ENCODE measurements around the gene CTCFL.

CTCFL gene

DNA sequence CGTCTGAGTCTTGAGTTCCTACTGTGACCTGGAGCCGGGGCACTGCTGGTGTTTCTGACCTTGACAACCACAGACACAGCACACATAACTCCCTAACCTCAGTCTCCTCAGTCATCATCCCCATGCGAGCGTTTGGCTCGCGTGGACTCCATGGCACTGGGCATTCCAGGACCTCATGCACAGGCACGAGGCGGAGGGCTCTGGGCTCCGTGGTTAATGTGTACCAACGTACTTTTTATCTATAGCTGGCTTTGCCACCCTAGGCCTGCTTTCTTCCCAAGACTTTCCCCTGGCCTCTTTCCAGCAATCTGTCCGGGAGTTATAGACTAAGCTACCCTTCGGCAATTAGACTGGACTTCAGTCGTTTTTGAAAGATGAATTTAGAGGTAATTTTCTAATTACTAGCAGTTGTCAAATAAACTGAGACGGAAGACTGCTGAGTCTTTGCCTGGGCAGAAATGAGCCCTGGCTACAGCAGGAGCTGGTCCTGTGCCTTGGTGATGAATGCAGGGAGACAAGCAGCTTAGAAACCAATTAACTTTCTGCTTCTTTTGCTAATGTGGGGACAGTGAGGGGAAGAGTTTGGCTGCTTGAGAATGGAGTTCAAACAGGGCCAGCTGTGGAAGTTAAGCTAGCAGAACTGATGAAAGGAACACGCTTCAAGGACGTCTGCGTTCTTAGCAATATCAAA is 16.1 kb upstream of the CTCFL start:
- Histone ChIP-seq H3K79me1 (ENCODE audit: low read depth, low read length) (no peaks in the 10 kb centered on the region), H2BK12ac (ENCODE audit: low read length) (no peak overlapping the region), H3K4me1 (ENCODE audit: control insufficient read depth in 2 of 2, insufficient read depth in 1 of 2, low read depth in 1 of 2, low read length in 2 of 2) (no peaks in the 10 kb centered on the region), H2BK120ac (ENCODE audit: low read depth, low read length) (no peak overlapping the region), H2AFZ (ENCODE audit: low read length) (no peak overlapping the region), H2BK5ac (ENCODE audit: low read length) (no peak overlapping the region), H3K27ac (replicated peaks; ENCODE audit: low read length) (no peak overlapping the region), H3K14ac (ENCODE audit: low read length) (no peak overlapping the region), H3K18ac (ENCODE audit: low read length) (peak overlapping the region; percentile 67), H3K36me3 (replicated peaks in 1 of 2; ENCODE audit: control insufficient read depth in 2 of 2, insufficient read depth in 2 of 2, low read length in 2 of 2) (no peaks in the 10 kb centered on the region), H3K23ac (ENCODE audit: low read depth, low read length, poor library complexity) (no peak overlapping the region), H3K9ac (ENCODE audit: low read depth, low read length, poor library complexity) (no peak overlapping the region), H3K4me3 (ENCODE audit: low read length in 2 of 2) (no peak overlapping the region), H3K9me3 (replicated peaks in 1 of 2; ENCODE audit: control insufficient read depth in 2 of 2, insufficient read depth in 1 of 2, low read depth in 1 of 2, low read length in 2 of 2) (peaks cover 0 to 10% of the 10 kb centered on the region in 2 donors), H4K91ac (ENCODE audit: low read depth, low read length, poor library complexity) (no peak overlapping the region), H3K27me3 (ENCODE audit: control insufficient read depth in 3 of 3, insufficient read depth in 3 of 3, low read depth in 1 of 3, low read length in 3 of 3) (peaks cover 0 to 31% (median 3%) of the 10 kb centered on the region in 3 experiments), H3K4ac (ENCODE audit: low read length) (no peak overlapping the region), H3K4me2 (ENCODE audit: insufficient read depth, low read length, poor library complexity, severe bottlenecking) (no peak overlapping the region), H2AK5ac (ENCODE audit: low read depth, low read length) (no peak overlapping the region), H2BK15ac (ENCODE audit: low read length) (no peak overlapping the region), H4K8ac (ENCODE audit: low read depth, low read length) (no peak overlapping the region)
- no peak for DNase-seq (ENCODE audit: low spot score)
- no CpG with 5 or more reads among the region's 17 CpGs for WGBS, 2 donors (ENCODE audit: extremely low coverage in 2 of 2, insufficient read length in 2 of 2, insufficient replicate concordance in 1 of 2)

- no peak overlapping the region for H2AK5ac ChIP-seq (ENCODE audit: low read depth, low read length)
Measured at GRCh38 chr20:57539889-57540288, 14.9 kb upstream of the CTCFL start.

DNA sequence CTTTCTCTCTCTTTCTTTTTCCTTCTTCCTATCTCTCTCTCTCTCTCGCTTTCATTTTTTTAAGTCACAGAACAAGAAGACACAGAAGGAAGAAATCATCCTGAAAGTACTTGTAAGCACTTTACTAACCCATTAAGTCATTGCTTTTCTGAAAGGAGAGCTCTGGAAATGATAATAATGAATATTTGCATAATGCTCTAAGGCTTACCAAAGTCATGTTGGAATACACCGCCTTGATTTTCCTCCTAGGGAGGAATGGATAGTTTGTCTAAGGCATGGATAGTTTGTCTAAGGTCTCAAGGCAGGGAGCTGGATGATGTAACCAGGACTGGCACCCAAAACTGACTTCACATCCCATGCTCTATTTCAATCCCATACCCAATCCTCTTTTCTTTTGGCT is 12.9 kb upstream of the CTCFL start:
- peaks cover 0 to 21% (median 3%) of the 10 kb centered on the region in 3 experiments for H3K27me3 ChIP-seq (ENCODE audit: control insufficient read depth in 3 of 3, insufficient read depth in 3 of 3, low read depth in 1 of 3, low read length in 3 of 3)
- DNase-seq (ENCODE audit: low spot score) = no peak
- no peaks in the 10 kb centered on the region for H3K4me1 ChIP-seq (ENCODE audit: control insufficient read depth in 2 of 2, insufficient read depth in 1 of 2, low read depth in 1 of 2, low read length in 2 of 2)
- no peak overlapping the region for H2BK5ac ChIP-seq (ENCODE audit: low read length)
- H4K8ac ChIP-seq (ENCODE audit: low read depth, low read length) = no peak overlapping the region
- no peaks in the 10 kb centered on the region for H3K79me1 ChIP-seq (ENCODE audit: low read depth, low read length)
- H3K14ac ChIP-seq (ENCODE audit: low read length) = no peak overlapping the region
- no CpG with 5 or more reads among the region's 2 CpGs for WGBS, 2 donors (ENCODE audit: extremely low coverage in 2 of 2, insufficient read length in 2 of 2, insufficient replicate concordance in 1 of 2)
- no peak overlapping the region for H3K4ac ChIP-seq (ENCODE audit: low read length)
- H3K4me3 ChIP-seq (ENCODE audit: low read length in 2 of 2) = no peak overlapping the region
- no peak overlapping the region for H3K18ac ChIP-seq (ENCODE audit: low read length)
- no peak overlapping the region for H2BK12ac ChIP-seq (ENCODE audit: low read length)
- no peak overlapping the region for H4K91ac ChIP-seq (ENCODE audit: low read depth, low read length, poor library complexity)
- no peak overlapping the region for H3K27ac ChIP-seq (replicated peaks; ENCODE audit: low read length)
- no peak overlapping the region for H2BK15ac ChIP-seq (ENCODE audit: low read length)
- H3K23ac ChIP-seq (ENCODE audit: low read depth, low read length, poor library complexity) = no peak overlapping the region
- H3K9ac ChIP-seq (ENCODE audit: low read depth, low read length, poor library complexity) = no peak overlapping the region
- H3K4me2 ChIP-seq (ENCODE audit: insufficient read depth, low read length, poor library complexity, severe bottlenecking) = no peak overlapping the region
- H3K36me3 ChIP-seq (replicated peaks in 1 of 2; ENCODE audit: control insufficient read depth in 2 of 2, insufficient read depth in 2 of 2, low read length in 2 of 2) = no peaks in the 10 kb centered on the region
- H3K9me3 ChIP-seq (replicated peaks in 1 of 2; ENCODE audit: control insufficient read depth in 2 of 2, insufficient read depth in 1 of 2, low read depth in 1 of 2, low read length in 2 of 2) = peaks cover 0 to 19% of the 10 kb centered on the region in 2 donors
- no peak overlapping the region for H2BK120ac ChIP-seq (ENCODE audit: low read depth, low read length)
- H2AFZ ChIP-seq (ENCODE audit: low read length) = no peak overlapping the region
- no peak overlapping the region for H2AK5ac ChIP-seq (ENCODE audit: low read depth, low read length)

More at GRCh38 chr20:57539889-57540288, 14.9 kb upstream of the CTCFL start:
- no peak overlapping the region for H4K8ac ChIP-seq (ENCODE audit: low read depth, low read length)
- H3K23ac ChIP-seq (ENCODE audit: low read depth, low read length, poor library complexity) = no peak overlapping the region
- no peak overlapping the region for H2BK12ac ChIP-seq (ENCODE audit: low read length)
- no peak overlapping the region for H2BK120ac ChIP-seq (ENCODE audit: low read depth, low read length)
- H2BK5ac ChIP-seq (ENCODE audit: low read length) = no peak overlapping the region
- H2AFZ ChIP-seq (ENCODE audit: low read length) = no peak overlapping the region
- no peak overlapping the region for H3K4me2 ChIP-seq (ENCODE audit: insufficient read depth, low read length, poor library complexity, severe bottlenecking)
- H3K4me3 ChIP-seq (ENCODE audit: low read length in 2 of 2) = no peak overlapping the region
- H3K4me1 ChIP-seq (ENCODE audit: control insufficient read depth in 2 of 2, insufficient read depth in 1 of 2, low read depth in 1 of 2, low read length in 2 of 2) = no peaks in the 10 kb centered on the region
- H3K4ac ChIP-seq (ENCODE audit: low read length) = no peak overlapping the region
- no peak for DNase-seq (ENCODE audit: low spot score)
- no peaks in the 10 kb centered on the region for H3K36me3 ChIP-seq (replicated peaks in 1 of 2; ENCODE audit: control insufficient read depth in 2 of 2, insufficient read depth in 2 of 2, low read length in 2 of 2)
- WGBS, 2 donors (ENCODE audit: extremely low coverage in 2 of 2, insufficient read length in 2 of 2, insufficient replicate concordance in 1 of 2) = no CpG with 5 or more reads among the region's 12 CpGs
- no peak overlapping the region for H3K27ac ChIP-seq (replicated peaks; ENCODE audit: low read length)
- no peak overlapping the region for H4K91ac ChIP-seq (ENCODE audit: low read depth, low read length, poor library complexity)
- no peak overlapping the region for H3K14ac ChIP-seq (ENCODE audit: low read length)
- no peak overlapping the region for H3K18ac ChIP-seq (ENCODE audit: low read length)
- no peak overlapping the region for H3K9ac ChIP-seq (ENCODE audit: low read depth, low read length, poor library complexity)
- H3K79me1 ChIP-seq (ENCODE audit: low read depth, low read length) = no peaks in the 10 kb centered on the region
- H2BK15ac ChIP-seq (ENCODE audit: low read length) = no peak overlapping the region
- peaks cover 0 to 15% of the 10 kb centered on the region in 2 donors for H3K9me3 ChIP-seq (replicated peaks in 1 of 2; ENCODE audit: control insufficient read depth in 2 of 2, insufficient read depth in 1 of 2, low read depth in 1 of 2, low read length in 2 of 2)
- peaks cover 0 to 29% (median 3%) of the 10 kb centered on the region in 3 experiments for H3K27me3 ChIP-seq (ENCODE audit: control insufficient read depth in 3 of 3, insufficient read depth in 3 of 3, low read depth in 1 of 3, low read length in 3 of 3)

DNA sequence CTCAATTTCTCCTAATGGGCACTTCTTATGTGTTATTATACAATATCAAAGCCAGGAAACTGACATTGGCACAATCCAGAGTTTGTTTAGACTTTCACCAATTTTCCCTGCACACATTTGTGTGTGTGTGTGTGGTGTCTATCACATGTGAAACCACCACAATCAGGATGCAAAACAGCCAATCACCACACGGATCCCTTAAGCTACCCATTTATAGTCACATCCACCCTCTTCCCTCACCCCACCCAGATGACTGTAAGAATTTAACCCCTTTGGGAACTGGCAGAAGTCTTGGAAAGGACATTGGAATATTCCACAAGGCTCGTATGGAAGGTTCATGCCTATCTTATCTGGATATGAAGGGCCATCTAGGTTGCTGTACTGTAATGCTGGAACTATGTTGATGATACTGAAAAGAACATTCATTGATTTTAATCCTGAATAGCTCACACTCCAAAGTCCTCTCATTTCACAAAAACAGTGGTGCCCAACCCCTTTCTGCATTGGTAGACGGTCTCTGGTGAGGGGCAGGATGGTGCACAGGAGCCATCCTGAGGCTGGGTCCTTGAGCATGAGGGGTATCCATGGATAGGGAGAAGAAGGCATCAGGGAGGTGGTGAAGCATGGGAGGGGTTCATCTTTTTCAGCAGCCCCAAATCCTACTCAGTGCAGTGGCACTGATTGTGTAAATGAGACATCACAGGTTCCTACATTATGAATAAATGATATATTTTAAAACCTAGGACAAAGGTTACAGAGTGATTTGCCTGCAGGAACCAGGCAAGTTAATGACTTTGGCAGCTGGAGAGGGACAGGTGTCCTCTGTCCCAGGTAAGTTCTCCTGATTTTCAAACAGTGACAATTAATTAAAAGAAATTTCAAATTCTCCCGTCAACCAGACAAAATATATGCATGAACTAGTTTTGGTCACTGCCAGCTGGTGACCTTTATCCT is 12.1 kb upstream of the CTCFL start:
- no peaks in the 10 kb centered on the region for H3K79me1 ChIP-seq (ENCODE audit: low read depth, low read length)
- no peak overlapping the region for H3K4ac ChIP-seq (ENCODE audit: low read length)
- peaks cover 0 to 15% (median 3%) of the 10 kb centered on the region in 3 experiments for H3K27me3 ChIP-seq (ENCODE audit: control insufficient read depth in 3 of 3, insufficient read depth in 3 of 3, low read depth in 1 of 3, low read length in 3 of 3)
- no peak overlapping the region for H4K91ac ChIP-seq (ENCODE audit: low read depth, low read length, poor library complexity)
- DNase-seq (ENCODE audit: low spot score) = no peak
- H2AK5ac ChIP-seq (ENCODE audit: low read depth, low read length) = no peak overlapping the region
- H4K8ac ChIP-seq (ENCODE audit: low read depth, low read length) = no peak overlapping the region
- H3K9ac ChIP-seq (ENCODE audit: low read depth, low read length, poor library complexity) = no peak overlapping the region
- no peak overlapping the region for H2BK15ac ChIP-seq (ENCODE audit: low read length)
- H3K23ac ChIP-seq (ENCODE audit: low read depth, low read length, poor library complexity) = no peak overlapping the region
- no peak overlapping the region for H3K18ac ChIP-seq (ENCODE audit: low read length)
- no peak overlapping the region for H3K4me3 ChIP-seq (ENCODE audit: low read length in 2 of 2)
- peaks cover 0 to 19% of the 10 kb centered on the region in 2 donors for H3K9me3 ChIP-seq (replicated peaks in 1 of 2; ENCODE audit: control insufficient read depth in 2 of 2, insufficient read depth in 1 of 2, low read depth in 1 of 2, low read length in 2 of 2)
- no peak overlapping the region for H2BK120ac ChIP-seq (ENCODE audit: low read depth, low read length)
- H3K14ac ChIP-seq (ENCODE audit: low read length) = no peak overlapping the region
- H3K4me1 ChIP-seq (ENCODE audit: control insufficient read depth in 2 of 2, insufficient read depth in 1 of 2, low read depth in 1 of 2, low read length in 2 of 2) = no peaks in the 10 kb centered on the region
- WGBS, 2 donors (ENCODE audit: extremely low coverage in 2 of 2, insufficient read length in 2 of 2, insufficient replicate concordance in 1 of 2) = no CpG with 5 or more reads among the region's 4 CpGs
- H2BK5ac ChIP-seq (ENCODE audit: low read length) = no peak overlapping the region
- no peak overlapping the region for H3K4me2 ChIP-seq (ENCODE audit: insufficient read depth, low read length, poor library complexity, severe bottlenecking)
- H3K27ac ChIP-seq (replicated peaks; ENCODE audit: low read length) = no peak overlapping the region
- no peaks in the 10 kb centered on the region for H3K36me3 ChIP-seq (replicated peaks in 1 of 2; ENCODE audit: control insufficient read depth in 2 of 2, insufficient read depth in 2 of 2, low read length in 2 of 2)
- H2AFZ ChIP-seq (ENCODE audit: low read length) = no peak overlapping the region
- no peak overlapping the region for H2BK12ac ChIP-seq (ENCODE audit: low read length)
